PC-3 (cell line): ENCODE results near the gene KIF5C. TPM values are rescaled to one million over a fixed set of nuclear protein-coding genes. Genes with fewer than 3 reads are reported as not detected.

Experiments
- ATAC-seq: fragments of 200-7000 bp; cut with Tn5 transposase; 2 replicates; pipeline ENCODE4 v1.9.1; 2020; ENCODE audit warnings: mild to moderate bottlenecking, moderate library complexity
- BruUV-seq: library from RNA; stranded (reverse); fragments of 400-500 nt; replicated peaks from 2 replicates; lab custom pipeline; 2021; lab: Mats Ljungman, UMichigan
- CTCF ChIA-PET: fragments of 300-600 bp; sonication (Branson Sonifier 250); formaldehyde crosslinking; loops from one replicate; lab custom pipeline; 2022; ENCODE audit warnings: antibody characterized with exemption; lab: Charles Lee
- POLR2A ChIA-PET: fragments of 300-600 bp; sonication (Branson Sonifier 250); formaldehyde crosslinking; loops from one replicate; lab custom pipeline; 2022; ENCODE audit warnings: antibody characterized with exemption; ENCODE audit not compliant: unreplicated experiment; lab: Charles Lee
- DNase-seq: peaks from one replicate; pipeline ENCODE4 v3.0.0-alpha.2; 2015
- H2AFZ ChIP-seq: fragments of 300-600 bp; sonication (generic); 2 replicates; pipeline ENCODE4 v1.6.0; 2016; ENCODE audit warnings: antibody characterized with exemption, low read length
- H3F3A ChIP-seq: fragments of 300-600 bp; sonication (generic); one replicate; pipeline ENCODE4 v1.6.0; 2017; ENCODE audit warnings: antibody characterized with exemption, low read length, control low read depth, mild to moderate bottlenecking; ENCODE audit not compliant: unreplicated experiment
- H3K27ac ChIP-seq: fragments of 300-600 bp; sonication (generic); 2 replicates; pipeline ENCODE4 v1.5.1; 2016; ENCODE audit warnings: mild to moderate bottlenecking, low read length
- H3K27me3 ChIP-seq: fragments of 300-600 bp; sonication (generic); 2 replicates; pipeline ENCODE4 v1.6.1; 2016; ENCODE audit warnings: low read length, mixed read lengths
- H3K36me3 ChIP-seq: fragments of 300-600 bp; sonication (generic); 2 replicates; pipeline ENCODE4 v1.6.1; 2016; ENCODE audit warnings: low read depth, mixed run types, low read length, mixed read lengths
- H3K4me1 ChIP-seq: fragments of 300-600 bp; sonication (generic); 2 replicates; pipeline ENCODE4 v1.5.1; 2016; ENCODE audit warnings: low read length; ENCODE audit not compliant: insufficient read depth
- H3K4me2 ChIP-seq: fragments of 300-600 bp; sonication (generic); 2 replicates; pipeline ENCODE4 v1.6.0; 2016; ENCODE audit warnings: low read length
- H3K4me3 ChIP-seq: fragments of 300-600 bp; sonication (generic); 2 replicates; pipeline ENCODE4 v1.5.1; 2016; ENCODE audit warnings: mild to moderate bottlenecking, low read length, mixed read lengths
- H3K79me2 ChIP-seq: fragments of 300-600 bp; sonication (generic); 2 replicates; pipeline ENCODE4 v1.6.1; 2017; ENCODE audit warnings: low read length, mixed read lengths
- H3K9ac ChIP-seq: fragments of 300-600 bp; sonication (generic); 2 replicates; pipeline ENCODE4 v1.6.0; 2016; ENCODE audit warnings: mild to moderate bottlenecking, low read length
- H3K9me2 ChIP-seq: fragments of 300-600 bp; sonication (generic); replicated peaks from 2 replicates; pipeline ENCODE4 v1.6.1; 2016; ENCODE audit warnings: mixed run types, low read length, mixed read lengths
- H3K9me3 ChIP-seq: fragments of 300-600 bp; sonication (generic); 2 replicates; pipeline ENCODE4 v1.6.1; 2016; ENCODE audit warnings: low read length, mixed read lengths
- H4K20me1 ChIP-seq: fragments of 300-600 bp; sonication (generic); 2 replicates; pipeline ENCODE4 v1.6.1; 2016; ENCODE audit warnings: low read length, mixed read lengths
- CTCF ChIP-seq: fragments of 300-600 bp; sonication (generic); conservative IDR thresholded peaks from 2 replicates; pipeline ENCODE4 v1.5.1; 2017; ENCODE audit warnings: antibody characterized with exemption, low read depth, mild to moderate bottlenecking, low read length
- EZH2 ChIP-seq: fragments of 300-600 bp; sonication (generic); IDR thresholded peaks from one replicate; pipeline ENCODE4 v1.6.1; 2017; ENCODE audit warnings: antibody characterized with exemption, mild to moderate bottlenecking, low read length; ENCODE audit not compliant: unreplicated experiment
- EZH2phosphoT487 ChIP-seq: fragments of 300-600 bp; sonication (generic); IDR thresholded peaks from 2 replicates; pipeline ENCODE4 v1.6.1; 2018; ENCODE audit warnings: mild to moderate bottlenecking, antibody characterized with exemption, low read length, borderline replicate concordance
- intact Hi-C: fragments of 100-400 bp; cut with micrococcal nuclease; formaldehyde crosslinking; loops from 2 replicates; pipeline ENCODE4 v1.9.0; 2023
- total RNA-seq: library from RNA; depleted of rRNA; stranded (reverse); fragments of >200 nt; gene quantifications from 2 replicates; pipeline ENCODE4 v1.2.3, GENCODE V29; 2014

The KIF5C gene
- total RNA-seq, 1 experiment from 2014 or later = 4.0 TPM

GRCh38 chr2:148885988-148886387 lies 11.0 kb downstream of the KIF5C start:
- H3K9ac ChIP-seq = no peak overlapping the region
- no peak for DNase-seq
- no peak for ATAC-seq
- no peak overlapping the region for H3K27ac ChIP-seq
- no peaks in the 10 kb centered on the region for H3F3A ChIP-seq
- no peaks in the 10 kb centered on the region for H3K4me1 ChIP-seq
- no peaks in the 10 kb centered on the region for H4K20me1 ChIP-seq
- no TSS peak for BruUV-seq
- no peak overlapping the region for H2AFZ ChIP-seq
- no peak overlapping the region for H3K4me3 ChIP-seq
- peaks cover 7% of the 10 kb centered on the region; the same call in 1 of the 2 replicates for H3K27me3 ChIP-seq
- H3K79me2 ChIP-seq = no peaks in the 10 kb centered on the region
- intact Hi-C loops = no loop called here
- TF ChIP-seq CTCF (no peak), EZH2 (no peak), EZH2phosphoT487 (no peak)
- H3K4me2 ChIP-seq = no peak overlapping the region
- H3K36me3 ChIP-seq = no peaks in the 10 kb centered on the region
- no peaks in the 10 kb centered on the region for H3K9me3 ChIP-seq
- CTCF ChIA-PET = no interaction called here
- POLR2A ChIA-PET = no interaction called here
- H3K9me2 ChIP-seq = no peaks in the 10 kb centered on the region

DNA sequence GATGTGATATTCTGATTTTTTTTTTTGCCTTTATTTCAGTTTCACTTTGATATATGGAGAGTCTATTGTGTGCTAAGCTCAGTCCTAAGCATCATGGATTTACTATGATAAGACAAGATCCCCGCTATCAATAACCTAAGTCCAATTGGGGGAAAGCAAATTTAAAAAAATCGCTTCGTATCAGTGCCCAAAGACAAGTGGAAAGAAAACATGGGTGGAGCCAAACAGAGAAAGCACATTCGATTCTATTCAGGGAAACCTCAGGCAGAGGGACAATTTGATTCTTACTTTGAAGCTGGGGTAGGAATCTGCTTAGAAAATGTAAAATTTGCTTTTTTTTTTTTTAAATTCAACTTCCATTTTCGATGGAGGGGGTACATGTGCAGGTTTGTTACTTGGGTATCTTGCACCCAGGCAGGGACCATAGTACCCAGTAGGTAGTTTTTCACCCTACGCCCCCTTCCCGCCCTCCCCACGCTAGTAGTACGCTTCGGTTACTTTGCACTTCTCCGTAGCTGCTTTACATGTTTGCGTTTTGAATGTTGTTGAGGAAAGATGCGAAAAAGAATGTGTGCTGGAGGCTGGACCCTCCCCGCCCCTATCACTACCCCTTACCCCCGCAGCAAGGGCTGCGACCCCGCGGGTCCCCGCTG lies 12.4 kb downstream of the KIF5C start:
- Histone ChIP-seq H3K4me3 (no peak overlapping the region), H3K27ac (no peak overlapping the region)
- CTCF ChIA-PET = no interaction called here

More for the DNA sequence above, 12.4 kb downstream of the KIF5C start:
- intact Hi-C loops = no loop called here
- no TSS peak for BruUV-seq
- Histone ChIP-seq H3K36me3 (no peaks in the 10 kb centered on the region), H3K9me3 (no peaks in the 10 kb centered on the region), H4K20me1 (no peaks in the 10 kb centered on the region), H3K27me3 (peaks cover 7% of the 10 kb centered on the region; the same call in 1 of the 2 replicates), H3F3A (no peaks in the 10 kb centered on the region), H3K4me2 (no peak overlapping the region), H3K79me2 (no peaks in the 10 kb centered on the region), H3K9ac (no peak overlapping the region), H3K9me2 (no peaks in the 10 kb centered on the region), H2AFZ (no peak overlapping the region), H3K4me1 (no peaks in the 10 kb centered on the region)
- no peak for TF ChIP-seq EZH2
- TF ChIP-seq EZH2phosphoT487 = no peak
- no peak for TF ChIP-seq CTCF
- no peak for DNase-seq
- POLR2A ChIA-PET = interaction anchor here (0.6 kb wide), 1 partner anchor 74 kb away, joined by 3 read pairs; no protein-coding TSS in a partner anchor
- ATAC-seq = no peak
